ENCODE data around the gene SLC27A5. TPM values are rescaled to one million over a fixed set of nuclear protein-coding genes. Genes with fewer than 3 reads are reported as not detected.
A peak's percentile ranks its signal among the peaks of the same experiment; 100 is the strongest.

SLC27A5 gene
- total RNA-seq, 1 experiment from 2014 or later: 17.1 TPM

DNA sequence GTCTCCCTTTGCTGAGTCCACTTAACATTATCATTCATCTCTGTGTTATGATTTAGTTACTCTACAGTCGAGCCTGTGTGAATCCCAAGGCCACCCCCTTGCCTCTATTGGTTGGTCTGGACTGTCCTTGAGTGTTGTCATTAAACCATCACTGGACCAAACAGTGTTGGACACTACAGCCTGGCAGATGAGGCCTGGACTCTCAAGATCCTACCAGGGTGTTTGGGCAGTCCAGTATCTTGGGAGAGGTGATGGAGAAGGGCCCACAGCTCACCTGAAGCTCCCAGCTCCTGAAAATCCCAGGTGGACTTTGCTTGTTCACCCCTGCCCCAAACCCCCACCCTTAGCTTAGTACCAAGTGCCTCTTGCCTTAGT, 39.3 kb upstream of the SLC27A5 start:
- peaks cover 14% of the 10 kb centered on the region for H3K79me1 ChIP-seq (ENCODE audit: insufficient read depth, low read depth, low read length, poor library complexity, severe bottlenecking)
- H3K4ac ChIP-seq (ENCODE audit: low read depth, low read length): no peak overlapping the region
- no peak overlapping the region for H3K23ac ChIP-seq (ENCODE audit: insufficient read length, low read depth, low read length)
- no peak overlapping the region for H4K91ac ChIP-seq (ENCODE audit: insufficient read length, low read depth, low read length)
- no peak overlapping the region for H2BK20ac ChIP-seq (ENCODE audit: low read depth, low read length, poor library complexity, severe bottlenecking)
- no peak overlapping the region for H2AK5ac ChIP-seq (ENCODE audit: insufficient read length, low read length)
- H4K5ac ChIP-seq (ENCODE audit: insufficient read length, low read depth, low read length): no peak overlapping the region
- TF ChIP-seq, protein P1, sequence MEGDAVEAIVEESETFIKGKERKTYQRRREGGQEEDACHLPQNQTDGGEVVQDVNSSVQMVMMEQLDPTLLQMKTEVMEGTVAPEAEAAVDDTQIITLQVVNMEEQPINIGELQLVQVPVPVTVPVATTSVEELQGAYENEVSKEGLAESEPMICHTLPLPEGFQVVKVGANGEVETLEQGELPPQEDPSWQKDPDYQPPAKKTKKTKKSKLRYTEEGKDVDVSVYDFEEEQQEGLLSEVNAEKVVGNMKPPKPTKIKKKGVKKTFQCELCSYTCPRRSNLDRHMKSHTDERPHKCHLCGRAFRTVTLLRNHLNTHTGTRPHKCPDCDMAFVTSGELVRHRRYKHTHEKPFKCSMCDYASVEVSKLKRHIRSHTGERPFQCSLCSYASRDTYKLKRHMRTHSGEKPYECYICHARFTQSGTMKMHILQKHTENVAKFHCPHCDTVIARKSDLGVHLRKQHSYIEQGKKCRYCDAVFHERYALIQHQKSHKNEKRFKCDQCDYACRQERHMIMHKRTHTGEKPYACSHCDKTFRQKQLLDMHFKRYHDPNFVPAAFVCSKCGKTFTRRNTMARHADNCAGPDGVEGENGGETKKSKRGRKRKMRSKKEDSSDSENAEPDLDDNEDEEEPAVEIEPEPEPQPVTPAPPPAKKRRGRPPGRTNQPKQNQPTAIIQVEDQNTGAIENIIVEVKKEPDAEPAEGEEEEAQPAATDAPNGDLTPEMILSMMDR (conservative IDR thresholded peaks at IDR 0.05): no peak
- H3K14ac ChIP-seq (ENCODE audit: insufficient read depth, low read length): no peak overlapping the region
- H3K9me3 Mint-ChIP-seq: no peaks in the 10 kb centered on the region; a peak in 1 of 5 replicates
- H3K23me2 ChIP-seq (ENCODE audit: insufficient read length, low read depth, low read length, poor library complexity, severe bottlenecking): peaks cover 12% of the 10 kb centered on the region
- H3K56ac ChIP-seq (ENCODE audit: insufficient read length, low read depth, low read length): no peak overlapping the region
- no peak overlapping the region for H2AFZ ChIP-seq (ENCODE audit: low read length)
- no peaks in the 10 kb centered on the region for H3K9me3 ChIP-seq (ENCODE audit: control insufficient read depth, low read depth, low read length)
- WGBS (ENCODE audit: extremely low coverage, insufficient read length, low lambda C conversion rate): no CpG with 5 or more reads among the region's 1 CpG
- H3K79me2 ChIP-seq (ENCODE audit: insufficient read depth, low read length): peaks cover 12% of the 10 kb centered on the region; the same call in 1 of the 2 replicates
- H3K27me3 Mint-ChIP-seq (ENCODE audit: low read depth): peaks cover 1% of the 10 kb centered on the region; the same call in 1 of the 2 replicates
- peak overlapping the region in 1 of 3 experiments; percentile 71; a peak in 1 of 7 replicates for H3K27ac Mint-ChIP-seq
- no peak overlapping the region for H2BK12ac ChIP-seq (ENCODE audit: insufficient read length, low read depth, low read length)
- H3K9ac ChIP-seq (ENCODE audit: extremely low read depth, insufficient read length, low read length): no peak overlapping the region
- peak overlapping the region in 1 of 2 experiments; percentile 50; a peak in 1 of 5 replicates for H3K4me3 Mint-ChIP-seq
- H3K18ac ChIP-seq (ENCODE audit: insufficient read length, low read depth, low read length): no peak overlapping the region
- H3K27me3 ChIP-seq (ENCODE audit: insufficient read depth, low read length): no peaks in the 10 kb centered on the region
- peaks cover 24 to 26% of the 10 kb centered on the region in 2 experiments for H3K4me1 Mint-ChIP-seq
- no peaks in the 10 kb centered on the region for H4K20me1 ChIP-seq (ENCODE audit: control insufficient read depth, insufficient read depth, insufficient read length)
- H3K4me2 ChIP-seq (ENCODE audit: insufficient read depth, insufficient read length, low read length): no peak overlapping the region
- H3T11ph ChIP-seq (ENCODE audit: low read length): no peak overlapping the region
- H3K27ac ChIP-seq (ENCODE audit: insufficient read length, low read depth, low read length): no peak overlapping the region
- H2BK120ac ChIP-seq (ENCODE audit: low read depth, low read length, poor library complexity, severe bottlenecking): no peak overlapping the region
- no peak overlapping the region for H4K8ac ChIP-seq (replicated peaks; ENCODE audit: insufficient read length, low read depth, low read length)
- H3K36me3 Mint-ChIP-seq (ENCODE audit: insufficient read depth in 1 of 3, low read depth in 3 of 3): peaks cover 49 to 86% (median 71%) of the 10 kb centered on the region in 3 experiments
- H2BK15ac ChIP-seq (ENCODE audit: low read depth, low read length): no peak overlapping the region
- H2BK5ac ChIP-seq (ENCODE audit: insufficient read length, low read length): no peak overlapping the region
- no peak for DNase-seq
- H3K4me1 ChIP-seq (ENCODE audit: insufficient read depth, low read length): peaks cover 3% of the 10 kb centered on the region; the same call in 1 of the 2 replicates
